ENCODE results near the gene ZNF727. TPM values are rescaled to one million over a fixed set of nuclear protein-coding genes. Genes with fewer than 3 reads are reported as not detected.

The ZNF727 gene
- polyA plus RNA-seq (2012; rRNA removed): not detected in 2 replicates
- polyA plus RNA-seq (2012; cell fraction: cytosol; rRNA removed): 0.05 TPM in 2 replicates
- 0.05 TPM in 1 of 2 replicates, not detected in the other for polyA plus RNA-seq (2012; cell fraction: nucleus; rRNA removed)

GRCh38 chr7:64045301-64046040 lies at the start of gene ZNF727:
TSS of gene ZNF727 (plus strand) at chr7:64045434. CDS start at chr7:64045622, 188 bp downstream.
- Histone ChIP-seq H3K27me3 (ENCODE audit: insufficient read depth) (no peaks in the 10 kb centered on the region), H3K27ac (ENCODE audit: low read depth in 2 of 2, low read length in 1 of 2) (peak within 1 kb of the TSS in 1 of 2 experiments; percentile 65; a peak in 2 of 4 replicates), H3F3A (replicated peaks; ENCODE audit: insufficient read depth) (no peaks in the 10 kb centered on the region), H3K4me3 (ENCODE audit: low read depth in 2 of 2, low read length in 1 of 2) (peak within 1 kb of the TSS in 1 of 2 experiments; percentile 30; a peak in 2 of 4 replicates), H3K4me1 (ENCODE audit: control insufficient read depth in 1 of 2, insufficient read depth in 2 of 2, low read depth in 1 of 2, low read length in 1 of 2) (no peaks in the 10 kb centered on the region; a peak in 1 of 4 replicates), H3K79me2 (ENCODE audit: insufficient read depth) (no peaks in the 10 kb centered on the region), H3K36me3 (replicated peaks in 1 of 2; ENCODE audit: control insufficient read depth in 1 of 2, insufficient read depth in 2 of 2, low read length in 1 of 2) (no peaks in the 10 kb centered on the region), H4K20me1 (ENCODE audit: insufficient read depth) (no peaks in the 10 kb centered on the region), H2AFZ (ENCODE audit: low read depth) (no peak within 1 kb of the TSS), H3K9me2 (peaks cover 7% of the 10 kb centered on the region; the same call in 1 of the 2 replicates), H3K9ac (no peak within 1 kb of the TSS), H3K4me2 (no peak within 1 kb of the TSS), H3K9me3 (peaks cover 11% of the 10 kb centered on the region)
- TF ChIP-seq IRF3 (IDR thresholded peaks at IDR 0.05; ENCODE audit: low read depth, low read length) (no peak), FOSL2 (IDR thresholded peaks at IDR 0.05; ENCODE audit: borderline replicate concordance, low read depth) (no peak)
- DNase-seq: peak; percentile 67
- WGBS (ENCODE audit: low lambda C conversion rate): 4% methylated on average over 33 of the region's 33 CpGs
- POLR2A ChIA-PET: no interaction called here
- CTCF ChIA-PET: no interaction called here

- H3K4me2 ChIP-seq: no peak within 1 kb of the TSS
- no peaks in the 10 kb centered on the region for H3K4me1 ChIP-seq (ENCODE audit: control insufficient read depth in 1 of 2, insufficient read depth in 2 of 2, low read depth in 1 of 2, low read length in 1 of 2)
- H3K36me3 ChIP-seq (replicated peaks in 1 of 2; ENCODE audit: control insufficient read depth in 1 of 2, insufficient read depth in 2 of 2, low read length in 1 of 2): no peaks in the 10 kb centered on the region
- no peaks in the 10 kb centered on the region for H3F3A ChIP-seq (replicated peaks; ENCODE audit: insufficient read depth)
- no peaks in the 10 kb centered on the region for H3K79me2 ChIP-seq (ENCODE audit: insufficient read depth)
- peaks cover 11% of the 10 kb centered on the region; the same call in 1 of the 2 replicates for H3K9me3 ChIP-seq
- H4K20me1 ChIP-seq (ENCODE audit: insufficient read depth): no peaks in the 10 kb centered on the region
- no peak within 1 kb of the TSS for H3K27ac ChIP-seq (ENCODE audit: low read depth in 2 of 2, low read length in 1 of 2)
- H3K9me2 ChIP-seq: no peaks in the 10 kb centered on the region
- no peak for TF ChIP-seq IRF3 (IDR thresholded peaks at IDR 0.05; ENCODE audit: low read depth, low read length)
- no peak for TF ChIP-seq FOSL2 (IDR thresholded peaks at IDR 0.05; ENCODE audit: borderline replicate concordance, low read depth)
- TF ChIP-seq MEF2A (IDR thresholded peaks at IDR 0.05; ENCODE audit: borderline replicate concordance, low read depth): no peak
- no peak for TF ChIP-seq PBX3 (IDR thresholded peaks at IDR 0.05)
- TF ChIP-seq TCF12 (IDR thresholded peaks at IDR 0.05): no peak
- no peak for TF ChIP-seq SIN3A (IDR thresholded peaks at IDR 0.05; ENCODE audit: borderline replicate concordance, low read depth, low read length)
- no peak for TF ChIP-seq GABPA (IDR thresholded peaks at IDR 0.05; ENCODE audit: low read depth)
- no peak for TF ChIP-seq YY1 (IDR thresholded peaks at IDR 0.05; ENCODE audit: low read depth)
- TF ChIP-seq EP300 (IDR thresholded peaks at IDR 0.05; ENCODE audit: borderline replicate concordance in 1 of 2, low read depth in 1 of 2, low read length in 1 of 2): no peak
- no peak for TF ChIP-seq NFIC (IDR thresholded peaks at IDR 0.05; ENCODE audit: borderline replicate concordance)
- TF ChIP-seq MXI1 (IDR thresholded peaks at IDR 0.05; ENCODE audit: low read depth, low read length): no peak
- TF ChIP-seq CTCF (IDR thresholded peaks at IDR 0.05): no peak
- no peak for TF ChIP-seq FOXJ3 (CRISPR knock-in tag; IDR thresholded peaks at IDR 0.05)
- TF ChIP-seq MAX (IDR thresholded peaks at IDR 0.05; ENCODE audit: low read depth): no peak
- TF ChIP-seq RXRA (IDR thresholded peaks at IDR 0.05; ENCODE audit: borderline replicate concordance, low read depth): no peak
- TF ChIP-seq USF2 (IDR thresholded peaks at IDR 0.05; ENCODE audit: borderline replicate concordance, low read depth, low read length): no peak
- H3K27me3 ChIP-seq (ENCODE audit: insufficient read depth): no peaks in the 10 kb centered on the region
- DNase-seq: peak; percentile 34
- H3K4me3 ChIP-seq (ENCODE audit: low read depth in 2 of 2, low read length in 1 of 2): peak within 1 kb of the TSS in 1 of 2 experiments; percentile 21; a peak in 1 of 4 replicates
- WGBS (ENCODE audit: low lambda C conversion rate): 5% methylated on average over 10 of the region's 10 CpGs
- no peak within 1 kb of the TSS for H3K9ac ChIP-seq
- ChIA-PET CTCF (interaction anchor here (1.2 kb wide), 1 partner anchor 621 kb away, joined by 3 read pairs; no protein-coding TSS in a partner anchor), POLR2A (no interaction called here)
- H2AFZ ChIP-seq (ENCODE audit: low read depth): no peak within 1 kb of the TSS
Measured at GRCh38 chr7:63998549-63998948, 46.7 kb upstream of the ZNF727 start, which contains the start of gene ZNF722. TSS of gene ZNF722 (plus strand) at chr7:63998849. CDS start at chr7:63998962, 113 bp downstream.
